HepG2 (cell line): ENCODE measurements around the gene RHEBL1. TPM values are rescaled to one million over a fixed set of nuclear protein-coding genes. Genes with fewer than 3 reads are reported as not detected.
A peak's percentile ranks its signal among the peaks of the same experiment; 100 is the strongest.

Experiments used
- ATAC-seq: fragments of 200-7000 bp; cut with Tn5 transposase; 3 replicates; pipeline ENCODE4 v1.9.1; 2020; ENCODE audit warnings: mild to moderate bottlenecking, moderate library complexity
- BruUV-seq: library from RNA; stranded (reverse); fragments of 400-500 nt; replicated peaks from 2 replicates; lab custom pipeline; 2021; lab: Mats Ljungman, UMichigan
- CTCF ChIA-PET: fragments of 300-600 bp; formaldehyde crosslinking; extraction: SDS; loops from one replicate; lab custom pipeline; 2021; ENCODE audit warnings: low total read pairs, inconsistent platforms, low intra/inter-chr PET ratio; lab: Yijun Ruan, JAX
- POLR2A ChIA-PET: fragments of 350-600 bp; sonication (Branson Sonifier 250); formaldehyde crosslinking; loops from one replicate; lab custom pipeline; 2020; ENCODE audit warnings: antibody characterized with exemption, inconsistent platforms; lab: Yijun Ruan, JAX
- DNase-seq: peaks from one replicate; pipeline ENCODE4 v3.0.0-alpha.2; 2015; ENCODE audit warnings: low spot score
- FAIRE-seq: peaks from 3 replicates; lab custom pipeline; 2011; peaks lifted over from hg19 to GRCh38; lab: Jason Lieb, UNC
- H2AFZ ChIP-seq: one replicate; pipeline ENCODE4 v1.6.1; 2011; ENCODE audit warnings: low read length, inconsistent platforms
- H3K27ac ChIP-seq: fragments of 300-600 bp; 3 replicates; pipeline ENCODE4 v1.8.0; 2011; ENCODE audit warnings: mixed run types, mild to moderate bottlenecking, mixed read lengths, low read length, inconsistent platforms; ENCODE audit not compliant: insufficient read depth; ENCODE audit errors: extremely low read length
- H3K27me3 ChIP-seq, 2 experiments: fragments of 200-600 bp in 1 of 2; 2 replicates in 1 of 2; 3 replicates in 1 of 2; pipeline versions ENCODE4 v1.6.0 to v1.8.0; 2011; ENCODE audit warnings: low read length in 2 of 2, mild to moderate bottlenecking in 2 of 2, moderate library complexity in 2 of 2, inconsistent platforms in 1 of 2; ENCODE audit not compliant: insufficient read depth in 2 of 2, control insufficient read depth in 1 of 2
- H3K36me3 ChIP-seq, 2 experiments: fragments of 200-600 bp in 1 of 2; replicated peaks in 1 of 2; 2 replicates in 1 of 2; 3 replicates in 1 of 2; pipeline versions ENCODE4 v1.5.1 to v1.8.0; 2011; ENCODE audit warnings: low read length in 2 of 2, inconsistent platforms in 1 of 2; ENCODE audit not compliant: insufficient read depth in 2 of 2, control insufficient read depth in 1 of 2
- H3K4me1 ChIP-seq: 2 replicates; pipeline ENCODE4 v1.5.1; 2012; ENCODE audit warnings: low read length, inconsistent platforms; ENCODE audit not compliant: insufficient read depth
- H3K4me2 ChIP-seq: 2 replicates; pipeline ENCODE4 v1.6.0; 2011; ENCODE audit warnings: low read depth, low read length, inconsistent platforms
- H3K4me3 ChIP-seq, 3 experiments: fragments of 200-600 bp in 1 of 3; sonication (generic), shearing (Covaris generic) in 1 of 3; replicated peaks in 1 of 3; 2 replicates each; pipeline ENCODE4 v1.5.1; 2011 to 2016; ENCODE audit warnings: low read length in 3 of 3, inconsistent platforms in 2 of 3, low read depth in 2 of 3, mild to moderate bottlenecking in 2 of 3, control low read depth in 1 of 3, mixed read lengths in 1 of 3; ENCODE audit not compliant: insufficient read depth in 1 of 3
- H3K79me2 ChIP-seq: one replicate; pipeline ENCODE4 v1.6.1; 2011; ENCODE audit warnings: low read length, inconsistent platforms; ENCODE audit not compliant: insufficient read depth
- H3K9ac ChIP-seq: 2 replicates; pipeline ENCODE4 v1.6.0; 2011; ENCODE audit warnings: mild to moderate bottlenecking, low read depth, low read length, inconsistent platforms; ENCODE audit not compliant: insufficient read depth
- H3K9me3 ChIP-seq: 2 replicates; pipeline ENCODE4 v1.5.1; 2012; ENCODE audit warnings: mild to moderate bottlenecking, low read length
- H4K20me1 ChIP-seq: 2 replicates; pipeline ENCODE4 v1.6.0; 2011; ENCODE audit warnings: inconsistent platforms, mild to moderate bottlenecking, low read length, moderate library complexity; ENCODE audit not compliant: insufficient read depth
- CENPBD1 ChIP-seq: sonication (generic); formaldehyde crosslinking; IDR thresholded peaks from 2 replicates; pipeline ENCODE4 v1.8.0; 2022; ENCODE audit warnings: missing genetic modification reagents, low read depth, mild to moderate bottlenecking, borderline replicate concordance
- CREM ChIP-seq, 2 experiments: sonication (generic) in 1 of 2; formaldehyde crosslinking in 1 of 2; IDR thresholded peaks; 2 replicates each; pipeline versions ENCODE4 v1.4.0 to v1.6.1; 2016 to 2020; ENCODE audit warnings: antibody characterized with exemption in 1 of 2, mild to moderate bottlenecking in 1 of 2, missing genetic modification reagents in 1 of 2
- ELF1 ChIP-seq: sonication (generic); formaldehyde crosslinking; IDR thresholded peaks from 2 replicates; pipeline ENCODE4 v1.4.0; 2020; ENCODE audit warnings: missing genetic modification reagents
- ETV5 ChIP-seq: IDR thresholded peaks from 2 replicates; pipeline ENCODE4 v1.6.1; 2018; ENCODE audit warnings: missing biosample characterization, missing genetic modification reagents, inconsistent platforms, borderline replicate concordance
- HMGXB4 ChIP-seq, 2 experiments: sonication (generic) in 1 of 2; formaldehyde crosslinking in 1 of 2; IDR thresholded peaks; 2 replicates each; pipeline versions ENCODE4 v1.4.0 to v1.6.1; 2018 to 2020; ENCODE audit warnings: missing genetic modification reagents in 2 of 2, borderline replicate concordance in 1 of 2, low read depth in 1 of 2, mild to moderate bottlenecking in 1 of 2, missing biosample characterization in 1 of 2
- HNRNPUL1 ChIP-seq: fragments of 200-400 bp; formaldehyde crosslinking; IDR thresholded peaks from 2 replicates; pipeline ENCODE4 v1.6.1; 2017; ENCODE audit warnings: low read depth, mild to moderate bottlenecking, low read length, moderate library complexity
- HOXA9 ChIP-seq: sonication (generic); formaldehyde crosslinking; IDR thresholded peaks from 2 replicates; pipeline ENCODE4 v1.8.1; 2022; ENCODE audit warnings: missing genetic modification reagents, mild to moderate bottlenecking, moderate library complexity, borderline replicate concordance
- JUN ChIP-seq: sonication (generic); formaldehyde crosslinking; IDR thresholded peaks from 2 replicates; pipeline ENCODE4 v1.4.0; 2020; ENCODE audit warnings: mild to moderate bottlenecking, missing genetic modification reagents
- MAFK ChIP-seq, 2 experiments: IDR thresholded peaks in 1 of 2; conservative IDR thresholded peaks in 1 of 2; 2 replicates each; pipeline ENCODE4 v1.6.1; 2011; ENCODE audit warnings: improper control_type of control experiment in 2 of 2, low read length in 2 of 2
- MYPOP ChIP-seq: sonication (generic); formaldehyde crosslinking; IDR thresholded peaks from 2 replicates; pipeline ENCODE4 v1.8.1; 2023; ENCODE audit warnings: mild to moderate bottlenecking, moderate library complexity, missing genetic modification reagents
- NCOR1 ChIP-seq: fragments of 200-600 bp; sonication (generic); IDR thresholded peaks from 2 replicates; pipeline ENCODE4 v1.7.0; 2017; ENCODE audit warnings: antibody characterized with exemption, low read length, borderline replicate concordance
- PHF8 ChIP-seq: sonication (generic); formaldehyde crosslinking; IDR thresholded peaks from 2 replicates; pipeline ENCODE4 v1.5.0; 2020; ENCODE audit warnings: missing genetic modification reagents
- PRMT3 ChIP-seq: sonication (generic); formaldehyde crosslinking; IDR thresholded peaks from 2 replicates; pipeline ENCODE4 v1.8.1; 2022; ENCODE audit warnings: low read depth, mild to moderate bottlenecking, moderate library complexity, missing genetic modification reagents, borderline replicate concordance
- RORA ChIP-seq: sonication (generic); formaldehyde crosslinking; IDR thresholded peaks from 2 replicates; pipeline ENCODE4 v1.5.0; 2020; ENCODE audit warnings: mild to moderate bottlenecking, missing genetic modification reagents, moderate library complexity
- SAP130 ChIP-seq: IDR thresholded peaks from 2 replicates; pipeline ENCODE4 v1.6.1; 2016; ENCODE audit warnings: low read depth
- SMARCC2 ChIP-seq: fragments of 450-650 bp; IDR thresholded peaks from 2 replicates; pipeline ENCODE4 v1.6.1; 2017; ENCODE audit warnings: antibody characterized with exemption, mild to moderate bottlenecking
- U2AF1 ChIP-seq: fragments of 200-400 bp; formaldehyde crosslinking; optimal IDR thresholded peaks from 2 replicates; pipeline ENCODE3; 2017; ENCODE audit warnings: mild to moderate bottlenecking, low read depth, low read length
- YEATS2 ChIP-seq: sonication (generic); formaldehyde crosslinking; IDR thresholded peaks from 2 replicates; pipeline ENCODE4 v1.4.0; 2020; ENCODE audit warnings: missing genetic modification reagents, borderline replicate concordance
- ZNF329 ChIP-seq: sonication (generic); formaldehyde crosslinking; IDR thresholded peaks from 2 replicates; pipeline ENCODE4 v1.9.0; 2021; ENCODE audit warnings: low read depth, mild to moderate bottlenecking, missing genetic modification reagents
- ZNF556 ChIP-seq: sonication (generic); formaldehyde crosslinking; IDR thresholded peaks from 2 replicates; pipeline ENCODE4 v1.4.0; 2020; ENCODE audit warnings: mild to moderate bottlenecking, missing genetic modification reagents, borderline replicate concordance
- ZSCAN31 ChIP-seq: sonication (generic); formaldehyde crosslinking; IDR thresholded peaks from 2 replicates; pipeline ENCODE4 v1.5.0; 2020; ENCODE audit warnings: low read depth, mild to moderate bottlenecking, missing genetic modification reagents
- WGBS: methylation state at CpG from one replicate; pipeline ENCODE4 v1.1.6; 2017; ENCODE audit warnings: low lambda C conversion rate; 5-methylcytosine and 5-hydroxymethylcytosine counted together
- in situ Hi-C: cut with HindIII; loops from 2 replicates; pipeline ENCODE4 v1.10.0; 2017; ENCODE audit warnings: low pct_unique_long_range_greater_than_20kb; ENCODE audit not compliant: extremely low pct_ligation_motif_present
- intact Hi-C: fragments of 100-400 bp; cut with micrococcal nuclease; formaldehyde crosslinking; loops from one replicate; pipeline ENCODE4 v1.10.0; 2022; ENCODE audit not compliant: unreplicated experiment
- polyA plus RNA-seq, 8 experiments: library from polyadenylated mRNA; depleted of rRNA in 3 of 8; stranded (reverse) in 7 of 8; unstranded in 1 of 8; fragments of >200 nt; fragmentation: Illumina TruSeq in 4 of 8; extraction: Trizol in 4 of 8; gene quantifications; 2 replicates each; pipeline versions ENCODE4 v1.2.1 to v1.2.3, GENCODE V29; 2011 to 2016; ENCODE audit warnings: low read depth in 4 of 8, missing spikeins in 1 of 8, mixed read lengths in 1 of 8; ENCODE audit not compliant: insufficient read depth in 1 of 8
- total RNA-seq, 5 experiments: library from RNA; depleted of rRNA; stranded (reverse); fragments of >200 nt; fragmentation: Illumina TruSeq; extraction: Trizol; gene quantifications; 2 replicates each; pipeline ENCODE4 v1.2.3, GENCODE V29; 2016; ENCODE audit warnings: low read depth in 1 of 5

Gene RHEBL1
- total and polyA plus RNA-seq, 2 of the 13 experiments (the other 11 are each of a cell fraction or from before 2014, with no cell fraction given), result 1.4 to 2.5 TPM

GRCh38 chr12:49055978-49056754, 13.6 kb downstream of the RHEBL1 start:
- peaks cover 42% of the 10 kb centered on the region for H3K4me1 ChIP-seq
- H3K4me3 ChIP-seq, result peak overlapping the region; percentile 4 to 95 (median 13); a peak in 3 of 6 replicates
- no peak overlapping the region for H3K27ac ChIP-seq
- no peaks in the 10 kb centered on the region; a peak in 1 of 5 replicates for H3K27me3 ChIP-seq
- ChIA-PET POLR2A (interaction anchor here (0.9 to 1.2 kb wide), 3 partner anchors 14 to 75 kb away, joined by 3 read pairs; partner anchors contain the start of genes RHEBL1 and TUBA1B), CTCF (no interaction called here)
- ATAC-seq (peak; percentile 78), DNase-seq (peak; percentile 62), FAIRE-seq (peak; percentile 94)
- 75% methylated on average over 7 of the region's 7 CpGs for WGBS
- BruUV-seq, result no TSS peak
- peak overlapping the region; percentile 98 for H3K4me2 ChIP-seq
- H3K9ac ChIP-seq, result no peak overlapping the region
- intact Hi-C loops (no loop called here), in situ Hi-C loops (no loop called here)
- H3K9me3 ChIP-seq, result no peaks in the 10 kb centered on the region
- peaks cover 56% of the 10 kb centered on the region for H4K20me1 ChIP-seq
- no peak overlapping the region for H2AFZ ChIP-seq
- peaks cover 31 to 47% of the 10 kb centered on the region in 2 experiments for H3K36me3 ChIP-seq
- peaks cover 60% of the 10 kb centered on the region for H3K79me2 ChIP-seq
- no peak for TF ChIP-seq SMARCC2
- TF ChIP-seq CREM (IDR thresholded peaks at IDR 0.05), result peak; percentile 24; the same call in 1 of the 2 replicates
- no peak for TF ChIP-seq CREM (CRISPR knock-in tag; IDR thresholded peaks at IDR 0.05)
- no peak for TF ChIP-seq JUN (CRISPR knock-in tag)
- peak; percentile 39; the same call in 1 of the 2 replicates for TF ChIP-seq YEATS2 (CRISPR knock-in tag)
- no peak for TF ChIP-seq RORA (CRISPR knock-in tag)
- TF ChIP-seq ETV5 (CRISPR knock-in tag), result peak; percentile 45; the same call in 1 of the 2 replicates
- no peak for TF ChIP-seq HMGXB4 (CRISPR knock-in tag; IDR thresholded peaks at IDR 0.05; ENCODE audit: borderline replicate concordance in 1 of 2, low read depth in 1 of 2)
- TF ChIP-seq HOXA9 (CRISPR knock-in tag), result no peak
- TF ChIP-seq HNRNPUL1, result no peak
- no peak for TF ChIP-seq U2AF1
- peak; percentile 51; the same call in 1 of the 2 replicates for TF ChIP-seq ELF1
- TF ChIP-seq ZSCAN31, result no peak
- TF ChIP-seq MAFK (conservative IDR thresholded peaks at IDR 0.05 in 1 of 2, IDR thresholded peaks at IDR 0.05 in 1 of 2; ENCODE audit: low read length in 2 of 2), result no peak
- no peak for TF ChIP-seq NCOR1
- TF ChIP-seq PHF8 (CRISPR knock-in tag), result no peak
- no peak for TF ChIP-seq ZNF556 (CRISPR knock-in tag)
- TF ChIP-seq PRMT3 (CRISPR knock-in tag), result no peak
- no peak for TF ChIP-seq ZNF329
- TF ChIP-seq SAP130, result peak; percentile 38; the same call in 1 of the 2 replicates
- TF ChIP-seq MYPOP (CRISPR knock-in tag), result no peak
- no peak for TF ChIP-seq CENPBD1 (CRISPR knock-in tag)
